PC-3 (cell line): ENCODE data around the gene DIP2C.

Experiments used
- EZH2 ChIP-seq: fragments of 300-600 bp; sonication (generic); IDR thresholded peaks from one replicate; pipeline ENCODE4 v1.6.1; 2017; ENCODE audit warnings: antibody characterized with exemption, mild to moderate bottlenecking, low read length; ENCODE audit not compliant: unreplicated experiment
- EZH2phosphoT487 ChIP-seq: fragments of 300-600 bp; sonication (generic); IDR thresholded peaks from 2 replicates; pipeline ENCODE4 v1.6.1; 2018; ENCODE audit warnings: mild to moderate bottlenecking, antibody characterized with exemption, low read length, borderline replicate concordance
- TF ChIP-seq, protein P1 (sequence below): fragments of 300-600 bp; sonication (generic); conservative IDR thresholded peaks from 2 replicates; pipeline ENCODE4 v1.5.1; 2017; ENCODE audit warnings: antibody characterized with exemption, low read depth, mild to moderate bottlenecking, low read length

DNA sequence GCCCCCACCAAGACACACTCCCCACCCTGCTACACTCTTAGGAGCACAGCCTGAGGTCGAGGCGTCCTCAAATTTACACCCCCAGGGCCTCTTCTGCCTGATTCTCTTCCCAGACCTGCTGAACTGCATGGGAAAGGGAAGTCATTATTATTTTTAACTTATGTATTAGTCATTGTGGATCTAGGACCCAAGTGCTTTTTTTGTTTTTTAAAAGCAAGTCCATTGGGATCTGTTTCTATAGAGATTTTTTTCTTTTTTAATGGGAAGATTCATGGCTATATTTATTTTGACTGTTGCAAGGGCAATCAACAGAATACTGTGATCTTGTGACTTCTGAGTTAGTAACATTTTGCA is 350.5 kb downstream of the DIP2C start:
- TF ChIP-seq EZH2phosphoT487, result no peak
- TF ChIP-seq, protein P1, sequence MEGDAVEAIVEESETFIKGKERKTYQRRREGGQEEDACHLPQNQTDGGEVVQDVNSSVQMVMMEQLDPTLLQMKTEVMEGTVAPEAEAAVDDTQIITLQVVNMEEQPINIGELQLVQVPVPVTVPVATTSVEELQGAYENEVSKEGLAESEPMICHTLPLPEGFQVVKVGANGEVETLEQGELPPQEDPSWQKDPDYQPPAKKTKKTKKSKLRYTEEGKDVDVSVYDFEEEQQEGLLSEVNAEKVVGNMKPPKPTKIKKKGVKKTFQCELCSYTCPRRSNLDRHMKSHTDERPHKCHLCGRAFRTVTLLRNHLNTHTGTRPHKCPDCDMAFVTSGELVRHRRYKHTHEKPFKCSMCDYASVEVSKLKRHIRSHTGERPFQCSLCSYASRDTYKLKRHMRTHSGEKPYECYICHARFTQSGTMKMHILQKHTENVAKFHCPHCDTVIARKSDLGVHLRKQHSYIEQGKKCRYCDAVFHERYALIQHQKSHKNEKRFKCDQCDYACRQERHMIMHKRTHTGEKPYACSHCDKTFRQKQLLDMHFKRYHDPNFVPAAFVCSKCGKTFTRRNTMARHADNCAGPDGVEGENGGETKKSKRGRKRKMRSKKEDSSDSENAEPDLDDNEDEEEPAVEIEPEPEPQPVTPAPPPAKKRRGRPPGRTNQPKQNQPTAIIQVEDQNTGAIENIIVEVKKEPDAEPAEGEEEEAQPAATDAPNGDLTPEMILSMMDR, result no peak
- no peak for TF ChIP-seq EZH2
